OCI-LY7 (cell line): ENCODE data around the gene DENND5B. TPM values are rescaled to one million over a fixed set of nuclear protein-coding genes. Genes with fewer than 3 reads are reported as not detected.

Source experiments
- BruUV-seq: library from RNA; stranded (reverse); fragments of 400-500 nt; replicated peaks from 2 replicates; lab custom pipeline; 2021; lab: Mats Ljungman, UMichigan
- CTCF ChIA-PET: fragments of 300-600 bp; sonication (Branson Sonifier 250); formaldehyde crosslinking; loops from one replicate; lab custom pipeline; 2022; ENCODE audit warnings: antibody characterized with exemption; ENCODE audit not compliant: unreplicated experiment; lab: Charles Lee
- POLR2A ChIA-PET: fragments of 300-600 bp; sonication (Branson Sonifier 250); formaldehyde crosslinking; loops from one replicate; lab custom pipeline; 2022; ENCODE audit warnings: antibody characterized with exemption; lab: Charles Lee
- DNase-seq: peaks from one replicate; pipeline ENCODE4 v3.0.0-alpha.2; 2015; ENCODE audit warnings: low spot score
- H2AFZ ChIP-seq: fragments of 200-600 bp; sonication (generic), shearing (Covaris generic); 2 replicates; pipeline ENCODE4 v1.6.1; 2014; ENCODE audit warnings: mild to moderate bottlenecking, antibody characterized with exemption, low read length, moderate library complexity
- H3K27ac ChIP-seq: fragments of 200-600 bp; sonication (generic); 2 replicates; pipeline ENCODE4 v1.5.1; 2014; ENCODE audit warnings: mixed run types, low read depth, mild to moderate bottlenecking, moderate library complexity, low read length, inconsistent platforms; ENCODE audit not compliant: poor library complexity, severe bottlenecking
- H3K36me3 ChIP-seq: fragments of 200-600 bp; sonication (generic); 2 replicates; pipeline ENCODE4 v1.6.1; 2014; ENCODE audit warnings: mild to moderate bottlenecking, antibody characterized with exemption, low read length, moderate library complexity, mixed read lengths; ENCODE audit not compliant: insufficient read depth
- H3K4me1 ChIP-seq: fragments of 200-600 bp; sonication (generic); 2 replicates; pipeline ENCODE4 v1.5.1; 2014; ENCODE audit warnings: mild to moderate bottlenecking, low read length; ENCODE audit not compliant: insufficient read depth, poor library complexity, severe bottlenecking
- H3K4me2 ChIP-seq: fragments of 200-600 bp; sonication (generic); 2 replicates; pipeline ENCODE4 v1.6.1; 2014; ENCODE audit warnings: mild to moderate bottlenecking, low read length
- H3K4me3 ChIP-seq: fragments of 200-600 bp; sonication (generic); 2 replicates; pipeline ENCODE4 v1.5.1; 2014; ENCODE audit warnings: mild to moderate bottlenecking, low read depth, low read length; ENCODE audit not compliant: poor library complexity, severe bottlenecking
- H3K79me2 ChIP-seq: fragments of 200-600 bp; sonication (generic); 2 replicates; pipeline ENCODE4 v1.6.1; 2016; ENCODE audit warnings: low read depth, mild to moderate bottlenecking, low read length, moderate library complexity, mixed read lengths; ENCODE audit not compliant: insufficient read depth
- H3K9me2 ChIP-seq: fragments of 200-600 bp; sonication (generic); 2 replicates; pipeline ENCODE4 v1.6.1; 2016; ENCODE audit warnings: mild to moderate bottlenecking, low read length, mixed read lengths; ENCODE audit not compliant: insufficient read depth
- H3K9me3 ChIP-seq: fragments of 200-600 bp; sonication (generic); 2 replicates; pipeline ENCODE4 v1.6.1; 2014; ENCODE audit warnings: mild to moderate bottlenecking, mixed run types, low read length, mixed read lengths
- H4K20me1 ChIP-seq: fragments of 200-600 bp; sonication (generic); 2 replicates; pipeline ENCODE4 v1.6.1; 2014; ENCODE audit warnings: mild to moderate bottlenecking, antibody characterized with exemption, low read length, moderate library complexity, mixed read lengths; ENCODE audit not compliant: insufficient read depth
- CTCF ChIP-seq: fragments of 200-600 bp; sonication (generic); conservative IDR thresholded peaks from 2 replicates; pipeline ENCODE4 v1.5.1; 2014; ENCODE audit warnings: mild to moderate bottlenecking, antibody characterized with exemption, low read length, moderate library complexity, mixed read lengths
- EZH2phosphoT487 ChIP-seq: fragments of 200-600 bp; sonication (generic); IDR thresholded peaks from 2 replicates; pipeline ENCODE4 v1.6.1; 2018; ENCODE audit warnings: low read depth, borderline replicate concordance, mild to moderate bottlenecking, mixed run types, antibody characterized with exemption, low read length, moderate library complexity, mixed read lengths
- intact Hi-C: fragments of 100-400 bp; cut with micrococcal nuclease; formaldehyde crosslinking; loops from one replicate; pipeline ENCODE4 v1.10.0; 2022; ENCODE audit not compliant: unreplicated experiment
- total RNA-seq, 2 experiments: library from RNA; depleted of rRNA in 1 of 2; stranded (reverse); fragments of >200 nt in 1 of 2; shearing (Covaris generic) in 1 of 2; gene quantifications; 2 replicates each; pipeline ENCODE4 v1.2.3, GENCODE V29; 2014 to 2022

Gene DENND5B
- total RNA-seq, 2 experiments from 2014 or later = 23.1 to 38.9 TPM

GRCh38 chr12:31479516-31480210 is 111.3 kb downstream of the DENND5B start:
- DNase-seq = peak; percentile 14
- no peak overlapping the region for H3K4me3 ChIP-seq

GRCh38 chr12:31478898-31479297 is 112.0 kb downstream of the DENND5B start:
- intact Hi-C loops = no loop called here
- no peaks in the 10 kb centered on the region for H4K20me1 ChIP-seq
- CTCF ChIA-PET = no interaction called here
- peaks cover 51% of the 10 kb centered on the region for H3K36me3 ChIP-seq
- BruUV-seq = no TSS peak
- H3K79me2 ChIP-seq = no peaks in the 10 kb centered on the region
- TF ChIP-seq EZH2phosphoT487 = no peak
- no peak for TF ChIP-seq CTCF
- DNase-seq = no peak
- no peak overlapping the region for H2AFZ ChIP-seq
- peaks cover 18% of the 10 kb centered on the region for H3K4me1 ChIP-seq
- no peak overlapping the region for H3K27ac ChIP-seq
- no peaks in the 10 kb centered on the region for H3K9me2 ChIP-seq
- no peak overlapping the region for H3K4me3 ChIP-seq
- H3K9me3 ChIP-seq = no peaks in the 10 kb centered on the region
- POLR2A ChIA-PET = interaction anchor here (0.6 kb wide), 1 partner anchor 329 kb away, joined by 3 read pairs; no protein-coding TSS in a partner anchor
- H3K4me2 ChIP-seq = no peak overlapping the region

More at GRCh38 chr12:31479516-31480210, 111.3 kb downstream of the DENND5B start:
- TF ChIP-seq EZH2phosphoT487 (no peak), CTCF (no peak)
- H3K79me2 ChIP-seq = no peaks in the 10 kb centered on the region
- no peaks in the 10 kb centered on the region for H4K20me1 ChIP-seq
- ChIA-PET CTCF (no interaction called here), POLR2A (interaction anchor here (0.6 kb wide), 1 partner anchor 9 kb away, joined by 4 read pairs; no protein-coding TSS in a partner anchor)
- no peak overlapping the region for H3K4me2 ChIP-seq
- H3K9me2 ChIP-seq = no peaks in the 10 kb centered on the region
- H3K9me3 ChIP-seq = no peaks in the 10 kb centered on the region
- H2AFZ ChIP-seq = no peak overlapping the region
- intact Hi-C loops = no loop called here
- BruUV-seq = TSS peak; percentile 38
- H3K36me3 ChIP-seq = peaks cover 48% of the 10 kb centered on the region
- no peak overlapping the region for H3K27ac ChIP-seq
- H3K4me1 ChIP-seq = peaks cover 18% of the 10 kb centered on the region

- Histone ChIP-seq H3K79me2 (no peaks in the 10 kb centered on the region), H4K20me1 (no peaks in the 10 kb centered on the region), H3K4me2 (no peak overlapping the region), H3K27ac (no peak overlapping the region), H3K4me3 (no peak overlapping the region), H3K9me2 (no peaks in the 10 kb centered on the region), H3K4me1 (peaks cover 18% of the 10 kb centered on the region), H3K36me3 (peaks cover 51% of the 10 kb centered on the region), H3K9me3 (no peaks in the 10 kb centered on the region), H2AFZ (no peak overlapping the region)
- no peak for DNase-seq
- POLR2A ChIA-PET = interaction anchor here (0.6 to 1.4 kb wide), 4 partner anchors 18 to 329 kb away, joined by 3 to 5 read pairs (median 3); no protein-coding TSS in a partner anchor
- BruUV-seq = no TSS peak
- TF ChIP-seq CTCF (no peak), EZH2phosphoT487 (no peak)
- CTCF ChIA-PET = interaction anchor here (0.5 kb wide), 1 partner anchor 135 kb away, joined by 3 read pairs; no protein-coding TSS in a partner anchor
- intact Hi-C loops = no loop called here
Measured at GRCh38 chr12:31478425-31478824, 112.5 kb downstream of the DENND5B start.
